Lower leg skin (tissue), 4 donors: Measurements from ENCODE around the gene GJB5. TPM values are rescaled to one million over a fixed set of nuclear protein-coding genes. Genes with fewer than 3 reads are reported as not detected.

Experiments used
- DNase-seq, 2 donors: peaks; one replicate each; pipeline ENCODE4 v3.0.0-alpha.2; 2019; ENCODE audit warnings: low spot score in 2 of 2
- H3K4me3 ChIP-seq: fragments of 200-600 bp; sonication (generic); 2 replicates; pipeline ENCODE4 v1.5.1; 2017; ENCODE audit warnings: mild to moderate bottlenecking, low read depth; ENCODE audit not compliant: poor library complexity, severe bottlenecking
- CTCF ChIP-seq, 3 donors: fragments of 450-650 bp; IDR thresholded peaks; one replicate each; pipeline ENCODE4 v1.5.1; 2016; ENCODE audit warnings: antibody characterized with exemption in 3 of 3, mild to moderate bottlenecking in 3 of 3, moderate library complexity in 2 of 3
- POLR2A ChIP-seq, 2 donors: fragments of 450-650 bp; IDR thresholded peaks; one replicate each; pipeline ENCODE4 v1.6.1; 2016 to 2017; ENCODE audit warnings: antibody characterized with exemption in 2 of 2, mild to moderate bottlenecking in 1 of 2, moderate library complexity in 1 of 2
- WGBS, 2 donors: methylation state at CpG; one replicate each; pipeline ENCODE4 v1.1.5; 2018; 5-methylcytosine and 5-hydroxymethylcytosine counted together
- intact Hi-C: fragments of 100-400 bp; cut with DNase I; formaldehyde crosslinking; loops from one replicate; pipeline ENCODE4 v1.15.0; 2023; ENCODE audit warnings: low total_unique reads
- total RNA-seq, 4 donors: library from RNA; depleted of rRNA; stranded (reverse); fragments of >200 nt; gene quantifications; one replicate each; pipeline ENCODE4 v1.1.0, GENCODE V29; 2016

GJB5 gene
- total RNA-seq, 4 donors from 2014 or later, result 105 to 156 (median 134) TPM

- H3K4me3 ChIP-seq, result no peak overlapping the region
- TF ChIP-seq POLR2A (IDR thresholded peaks at IDR 0.05), result no peak
- no peak for TF ChIP-seq CTCF (IDR thresholded peaks at IDR 0.05)
- DNase-seq, result no peak
- intact Hi-C loops, result no loop called here
- WGBS, 2 donors, result 69 to 70% methylated on average over 6 of the region's 6 CpGs
These were observed 1.1 kb downstream of the GJB5 start for GRCh38 chr1:34755961-34756360.

- DNase-seq, result no peak
- TF ChIP-seq CTCF (IDR thresholded peaks at IDR 0.05) (no peak), POLR2A (IDR thresholded peaks at IDR 0.05) (no peak)
- intact Hi-C loops, result no loop called here
- WGBS, 2 donors, result 90 to 98% methylated on average over 20 to 21 of the region's 21 CpGs
- no peak overlapping the region for H3K4me3 ChIP-seq
These were observed 2.5 kb downstream of the GJB5 start for GRCh38 chr1:34757386-34757785.

- no peak overlapping the region for H3K4me3 ChIP-seq
- DNase-seq, result no peak
- TF ChIP-seq CTCF (IDR thresholded peaks at IDR 0.05), result no peak
- TF ChIP-seq POLR2A (IDR thresholded peaks at IDR 0.05), result no peak
- intact Hi-C loops, result no loop called here
- WGBS, 2 donors, result 53 to 60% methylated on average over 4 of the region's 4 CpGs
These were observed 3.9 kb downstream of the GJB5 start for GRCh38 chr1:34758751-34759150.

- no peak within 1 kb of the TSS for H3K4me3 ChIP-seq
- intact Hi-C loops, result no loop called here
- TF ChIP-seq CTCF (IDR thresholded peaks at IDR 0.05) (no peak), POLR2A (IDR thresholded peaks at IDR 0.05) (no peak)
- 45 to 58% methylated on average over 10 of the region's 10 CpGs for WGBS, 2 donors
- no peak for DNase-seq
These were observed 4.9 kb downstream of the GJB5 start, which contains the start of gene GJB4 for GRCh38 chr1:34759503-34760357. Gene GJB4 (plus strand): TSS chr1:34759740. CDS start chr1:34761255, 1,515 bp downstream.

GRCh38 chr1:34761176-34761761, 6.4 kb downstream of the GJB5 start:
- WGBS, 2 donors, result 93 to 94% methylated on average over 33 of the region's 33 CpGs
- no peak for TF ChIP-seq CTCF (IDR thresholded peaks at IDR 0.05)
- TF ChIP-seq POLR2A (IDR thresholded peaks at IDR 0.05), result no peak
- no peak for DNase-seq
- H3K4me3 ChIP-seq, result no peak overlapping the region
- intact Hi-C loops, result no loop called here
